Vagina (tissue), 2 donors: Measurements from ENCODE around the gene GNG7.

ENCODE experiments used
- POLR2A ChIP-seq, 2 donors: fragments of 450-650 bp; IDR thresholded peaks; one replicate each; pipeline ENCODE4 v1.6.1; 2017; ENCODE audit warnings: antibody characterized with exemption in 2 of 2, mild to moderate bottlenecking in 2 of 2, moderate library complexity in 2 of 2
- POLR2AphosphoS5 ChIP-seq, 2 donors: sonication (generic); formaldehyde crosslinking; IDR thresholded peaks; one replicate each; pipeline ENCODE4 v1.9.0; 2017; ENCODE audit warnings: antibody characterized with exemption in 2 of 2, mild to moderate bottlenecking in 2 of 2, low read depth in 1 of 2; ENCODE audit not compliant: insufficient read depth in 1 of 2
- TF ChIP-seq, protein P1 (sequence below), 3 experiments: fragments of 450-650 bp in 2 of 3; fragments of 200-600 bp in 1 of 3; sonication (generic) in 1 of 3; IDR thresholded peaks; one replicate each; pipeline ENCODE4 v1.5.1; 2017 to 2019; ENCODE audit warnings: antibody characterized with exemption in 3 of 3, mild to moderate bottlenecking in 2 of 3, moderate library complexity in 2 of 3

DNA sequence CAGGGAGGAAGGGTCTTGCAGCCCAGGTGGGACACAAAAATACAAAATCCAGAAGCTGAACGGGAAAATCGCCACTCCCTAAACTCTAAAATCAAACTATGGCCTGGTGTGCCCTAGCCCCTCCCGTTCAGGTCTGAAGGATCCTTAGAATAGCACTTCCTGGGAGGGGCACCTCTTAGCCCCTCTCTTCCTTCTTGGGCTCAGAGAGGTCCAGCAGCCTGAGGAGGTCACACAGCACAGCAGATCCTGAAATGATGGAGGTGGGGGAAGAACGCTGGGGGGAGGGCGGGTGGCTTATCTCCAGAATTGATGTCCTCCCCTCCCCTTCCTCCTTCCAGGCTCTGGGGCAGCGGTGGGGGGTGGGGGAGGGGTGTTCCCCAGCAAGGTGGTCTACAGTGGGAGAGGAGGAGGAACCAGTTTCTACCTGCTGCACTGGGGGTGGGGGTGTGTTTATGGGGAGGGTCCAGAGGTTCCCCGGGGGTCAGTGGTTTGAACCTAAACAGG lies 16.8 kb upstream of the GNG7 start:
- no peak for TF ChIP-seq POLR2AphosphoS5 (IDR thresholded peaks at IDR 0.05; ENCODE audit: insufficient read depth in 1 of 2, low read depth in 1 of 2)
- TF ChIP-seq, protein P1, sequence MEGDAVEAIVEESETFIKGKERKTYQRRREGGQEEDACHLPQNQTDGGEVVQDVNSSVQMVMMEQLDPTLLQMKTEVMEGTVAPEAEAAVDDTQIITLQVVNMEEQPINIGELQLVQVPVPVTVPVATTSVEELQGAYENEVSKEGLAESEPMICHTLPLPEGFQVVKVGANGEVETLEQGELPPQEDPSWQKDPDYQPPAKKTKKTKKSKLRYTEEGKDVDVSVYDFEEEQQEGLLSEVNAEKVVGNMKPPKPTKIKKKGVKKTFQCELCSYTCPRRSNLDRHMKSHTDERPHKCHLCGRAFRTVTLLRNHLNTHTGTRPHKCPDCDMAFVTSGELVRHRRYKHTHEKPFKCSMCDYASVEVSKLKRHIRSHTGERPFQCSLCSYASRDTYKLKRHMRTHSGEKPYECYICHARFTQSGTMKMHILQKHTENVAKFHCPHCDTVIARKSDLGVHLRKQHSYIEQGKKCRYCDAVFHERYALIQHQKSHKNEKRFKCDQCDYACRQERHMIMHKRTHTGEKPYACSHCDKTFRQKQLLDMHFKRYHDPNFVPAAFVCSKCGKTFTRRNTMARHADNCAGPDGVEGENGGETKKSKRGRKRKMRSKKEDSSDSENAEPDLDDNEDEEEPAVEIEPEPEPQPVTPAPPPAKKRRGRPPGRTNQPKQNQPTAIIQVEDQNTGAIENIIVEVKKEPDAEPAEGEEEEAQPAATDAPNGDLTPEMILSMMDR (IDR thresholded peaks at IDR 0.05): no peak
- TF ChIP-seq POLR2A (IDR thresholded peaks at IDR 0.05): no peak
